Fibroblast of lung (primary cell): ENCODE results near the gene GALNT17. TPM values are rescaled to one million over a fixed set of nuclear protein-coding genes. Genes with fewer than 3 reads are reported as not detected.

Experiments used
- DNase-seq, 2 donors: peaks; one replicate each; pipeline versions ENCODE4 v3.0.0 to v3.0.0-alpha.2; 2010; ENCODE audit warnings: low read depth in 2 of 2
- H2AFZ ChIP-seq: 2 replicates; pipeline ENCODE4 v1.5.1; 2012; ENCODE audit warnings: low read length, control low read depth, inconsistent platforms
- H3K27ac ChIP-seq: 2 replicates; pipeline ENCODE4 v1.5.1; 2011; ENCODE audit warnings: low read length, control low read depth; ENCODE audit not compliant: insufficient read depth
- H3K27me3 ChIP-seq: 2 replicates; pipeline ENCODE4 v1.5.1; 2011; ENCODE audit warnings: mild to moderate bottlenecking, low read length; ENCODE audit not compliant: control insufficient read depth, insufficient read depth
- H3K36me3 ChIP-seq: 2 replicates; pipeline ENCODE4 v1.5.1; 2011; ENCODE audit warnings: low read length; ENCODE audit not compliant: control insufficient read depth, insufficient read depth
- H3K4me1 ChIP-seq: 2 replicates; pipeline ENCODE4 v1.5.1; 2011; ENCODE audit warnings: low read length; ENCODE audit not compliant: control insufficient read depth, insufficient read depth; ENCODE audit errors: extremely low read depth
- H3K4me2 ChIP-seq: 2 replicates; pipeline ENCODE4 v1.5.1; 2011; ENCODE audit warnings: low read length, control low read depth; ENCODE audit not compliant: insufficient read depth; ENCODE audit errors: extremely low read depth
- H3K4me3 ChIP-seq, 4 experiments: fragments of 200-600 bp in 1 of 4; sonication (generic) in 1 of 4; replicated peaks in 1 of 4; 2 replicates each; pipeline ENCODE4 v1.5.1; 2011 to 2016; ENCODE audit warnings: low read length in 4 of 4, low read depth in 3 of 4, mild to moderate bottlenecking in 3 of 4, control low read depth in 2 of 4, inconsistent platforms in 1 of 4, mixed read lengths in 1 of 4; ENCODE audit not compliant: insufficient read depth in 1 of 4; ENCODE audit errors: control extremely low read depth in 1 of 4
- H3K79me2 ChIP-seq: 2 replicates; pipeline ENCODE4 v1.5.1; 2012; ENCODE audit warnings: mild to moderate bottlenecking, low read length, inconsistent platforms; ENCODE audit not compliant: control insufficient read depth, insufficient read depth
- H3K9ac ChIP-seq: 2 replicates; pipeline ENCODE4 v1.5.1; 2011; ENCODE audit warnings: mild to moderate bottlenecking, low read length, control low read depth; ENCODE audit not compliant: insufficient read depth
- H3K9me3 ChIP-seq: 2 replicates; pipeline ENCODE4 v1.5.1; 2012; ENCODE audit warnings: low read depth, low read length; ENCODE audit not compliant: control insufficient read depth, insufficient read depth
- H4K20me1 ChIP-seq: 2 replicates; pipeline ENCODE4 v1.5.1; 2011; ENCODE audit warnings: low read length; ENCODE audit not compliant: control insufficient read depth, insufficient read depth; ENCODE audit errors: extremely low read depth
- EZH2 ChIP-seq: IDR thresholded peaks from 2 replicates; pipeline ENCODE4 v1.5.1; 2012; ENCODE audit warnings: low read length, control low read depth, mild to moderate bottlenecking; ENCODE audit errors: missing control alignments
- polyA plus RNA-seq, 2 donors: library from polyadenylated mRNA; depleted of rRNA in 1 of 2; stranded (reverse) in 1 of 2; unstranded in 1 of 2; fragments of >200 nt; gene quantifications; 2 replicates each; pipeline ENCODE4 v1.2.1, GENCODE V29; 2011 to 2012; ENCODE audit warnings: missing spikeins in 1 of 2
- total RNA-seq: library from RNA; depleted of rRNA; stranded (reverse); fragments of >200 nt; gene quantifications from 2 replicates; pipeline ENCODE4 v1.2.1, GENCODE V29; 2014
- TF ChIP-seq, protein P1 (sequence below), 2 donors: IDR thresholded peaks in 1 of 2; conservative IDR thresholded peaks in 1 of 2; 1 replicate in 1 of 2; 2 replicates in 1 of 2; pipeline ENCODE4 v1.5.1; 2011 to 2012; ENCODE audit warnings: low read length in 2 of 2, control low read depth in 1 of 2, inconsistent platforms in 1 of 2, low read depth in 1 of 2, mild to moderate bottlenecking in 1 of 2

GALNT17 gene
- total and polyA plus RNA-seq, 2 donors (not counting 1 experiment from before 2014, with no cell fraction given), result under 0.01 TPM; not detected in 1

DNA sequence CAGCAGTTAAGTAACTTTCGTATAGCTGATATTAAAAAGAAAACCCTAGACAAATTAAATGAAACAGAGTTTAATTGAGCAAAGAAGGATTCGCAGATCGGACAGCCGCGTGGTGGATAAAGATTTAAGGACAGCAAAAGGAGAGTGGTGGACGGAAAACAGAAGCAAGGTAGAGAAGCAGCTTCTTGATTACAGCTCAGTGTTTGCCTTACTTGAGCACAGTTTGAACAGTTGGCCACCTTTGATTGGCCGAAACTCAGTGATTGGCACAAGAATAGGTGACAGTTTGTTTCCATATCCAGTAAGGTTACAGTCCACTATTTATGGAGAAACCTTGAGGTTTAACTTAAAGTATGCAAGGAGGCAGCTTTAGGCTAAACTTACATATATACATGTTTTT is 231.7 kb downstream of the GALNT17 start:
- Histone ChIP-seq H3K4me2 (no peak overlapping the region), H3K4me1 (no peaks in the 10 kb centered on the region), H3K9ac (no peak overlapping the region), H3K36me3 (no peaks in the 10 kb centered on the region), H3K4me3 (no peak overlapping the region), H3K27ac (no peak overlapping the region), H3K27me3 (no peaks in the 10 kb centered on the region), H3K9me3 (no peaks in the 10 kb centered on the region), H3K79me2 (no peaks in the 10 kb centered on the region), H4K20me1 (no peaks in the 10 kb centered on the region), H2AFZ (no peak overlapping the region)
- TF ChIP-seq, protein P1, sequence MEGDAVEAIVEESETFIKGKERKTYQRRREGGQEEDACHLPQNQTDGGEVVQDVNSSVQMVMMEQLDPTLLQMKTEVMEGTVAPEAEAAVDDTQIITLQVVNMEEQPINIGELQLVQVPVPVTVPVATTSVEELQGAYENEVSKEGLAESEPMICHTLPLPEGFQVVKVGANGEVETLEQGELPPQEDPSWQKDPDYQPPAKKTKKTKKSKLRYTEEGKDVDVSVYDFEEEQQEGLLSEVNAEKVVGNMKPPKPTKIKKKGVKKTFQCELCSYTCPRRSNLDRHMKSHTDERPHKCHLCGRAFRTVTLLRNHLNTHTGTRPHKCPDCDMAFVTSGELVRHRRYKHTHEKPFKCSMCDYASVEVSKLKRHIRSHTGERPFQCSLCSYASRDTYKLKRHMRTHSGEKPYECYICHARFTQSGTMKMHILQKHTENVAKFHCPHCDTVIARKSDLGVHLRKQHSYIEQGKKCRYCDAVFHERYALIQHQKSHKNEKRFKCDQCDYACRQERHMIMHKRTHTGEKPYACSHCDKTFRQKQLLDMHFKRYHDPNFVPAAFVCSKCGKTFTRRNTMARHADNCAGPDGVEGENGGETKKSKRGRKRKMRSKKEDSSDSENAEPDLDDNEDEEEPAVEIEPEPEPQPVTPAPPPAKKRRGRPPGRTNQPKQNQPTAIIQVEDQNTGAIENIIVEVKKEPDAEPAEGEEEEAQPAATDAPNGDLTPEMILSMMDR (conservative IDR thresholded peaks at IDR 0.05 in 1 of 2, IDR thresholded peaks at IDR 0.05 in 1 of 2; ENCODE audit: low read depth in 1 of 2, low read length in 2 of 2), result no peak
- TF ChIP-seq EZH2, result no peak
- DNase-seq, result no peak

- no peaks in the 10 kb centered on the region for H3K9me3 ChIP-seq
- no peaks in the 10 kb centered on the region for H3K27me3 ChIP-seq
- H3K36me3 ChIP-seq, result no peaks in the 10 kb centered on the region
- H2AFZ ChIP-seq, result no peak overlapping the region
- H4K20me1 ChIP-seq, result no peaks in the 10 kb centered on the region
- no peaks in the 10 kb centered on the region for H3K79me2 ChIP-seq
- no peak overlapping the region for H3K4me2 ChIP-seq
- no peak overlapping the region for H3K4me3 ChIP-seq
- no peak overlapping the region for H3K9ac ChIP-seq
- H3K4me1 ChIP-seq, result no peaks in the 10 kb centered on the region
- DNase-seq, result peak in 1 of 2 donors; percentile 10
- TF ChIP-seq, protein P1 (conservative IDR thresholded peaks at IDR 0.05 in 1 of 2, IDR thresholded peaks at IDR 0.05 in 1 of 2; ENCODE audit: low read depth in 1 of 2, low read length in 2 of 2), result no peak
- no peak for TF ChIP-seq EZH2
- no peak overlapping the region for H3K27ac ChIP-seq
These were observed 232.6 kb downstream of the GALNT17 start for GRCh38 chr7:71364551-71364950.

- Histone ChIP-seq H4K20me1 (no peaks in the 10 kb centered on the region), H3K4me1 (no peaks in the 10 kb centered on the region), H3K9ac (no peak overlapping the region), H2AFZ (no peak overlapping the region), H3K9me3 (no peaks in the 10 kb centered on the region), H3K4me3 (no peak overlapping the region), H3K27ac (no peak overlapping the region), H3K36me3 (no peaks in the 10 kb centered on the region), H3K79me2 (no peaks in the 10 kb centered on the region), H3K4me2 (no peak overlapping the region), H3K27me3 (no peaks in the 10 kb centered on the region)
- no peak for DNase-seq
- TF ChIP-seq, protein P1 (conservative IDR thresholded peaks at IDR 0.05 in 1 of 2, IDR thresholded peaks at IDR 0.05 in 1 of 2; ENCODE audit: low read depth in 1 of 2, low read length in 2 of 2), result no peak
These were observed 241.0 kb downstream of the GALNT17 start for GRCh38 chr7:71372991-71373390.
